GM12878 (cell line): ENCODE data around the gene F12.

Source experiments
- CTCF ChIP-seq, 3 experiments: IDR thresholded peaks in 2 of 3; conservative IDR thresholded peaks in 1 of 3; 2 replicates each; pipeline ENCODE4 v1.5.1; 2011; ENCODE audit warnings: low read depth in 3 of 3, low read length in 3 of 3, mild to moderate bottlenecking in 3 of 3, control low read depth in 2 of 3, moderate library complexity in 2 of 3, inconsistent platforms in 1 of 3, mixed read lengths in 1 of 3; ENCODE audit not compliant: control insufficient read depth in 2 of 3, insufficient read depth in 1 of 3; ENCODE audit errors: extremely low read depth in 1 of 3
- EP300 ChIP-seq, 2 experiments: fragments of 150-350 bp in 1 of 2; IDR thresholded peaks; 2 replicates each; pipeline ENCODE4 v1.6.1; 2011 to 2012; ENCODE audit warnings: low read depth in 2 of 2, low read length in 2 of 2, borderline replicate concordance in 1 of 2, improper control_type of control experiment in 1 of 2, inconsistent platforms in 1 of 2; ENCODE audit not compliant: control insufficient read depth in 1 of 2
- ESRRA ChIP-seq: IDR thresholded peaks from 2 replicates; pipeline ENCODE4 v1.6.1; 2012; ENCODE audit warnings: mild to moderate bottlenecking, low read length, improper control_type of control experiment
- EZH2 ChIP-seq: IDR thresholded peaks from 2 replicates; pipeline ENCODE4 v1.6.1; 2012; ENCODE audit warnings: low read depth, mild to moderate bottlenecking, control low read depth, inconsistent platforms, low read length, borderline replicate concordance; ENCODE audit not compliant: control insufficient read depth
- JUNB ChIP-seq: IDR thresholded peaks from 2 replicates; pipeline ENCODE4 v1.6.1; 2016; ENCODE audit warnings: antibody characterized with exemption, mild to moderate bottlenecking
- KDM1A ChIP-seq: fragments of 200-600 bp; sonication (generic); IDR thresholded peaks from 2 replicates; pipeline ENCODE4 v1.6.1; 2016; ENCODE audit warnings: borderline replicate concordance
- PAX5 ChIP-seq: IDR thresholded peaks from 2 replicates; pipeline ENCODE4 v1.6.1; 2011; ENCODE audit warnings: low read depth, low read length, borderline replicate concordance
- POLR2AphosphoS2 ChIP-seq: IDR thresholded peaks from 2 replicates; pipeline ENCODE4 v1.6.1; 2011; ENCODE audit warnings: low read depth, mild to moderate bottlenecking, low read length, improper control_type of control experiment, moderate library complexity
- RELA ChIP-seq: fragments of 450-650 bp; IDR thresholded peaks from 2 replicates; pipeline ENCODE4 v1.8.0; 2014; ENCODE audit warnings: borderline replicate concordance; ENCODE audit not compliant: partially characterized antibody
- SIN3A ChIP-seq: IDR thresholded peaks from 2 replicates; pipeline ENCODE4 v1.6.1; 2012; ENCODE audit warnings: low read depth, low read length, improper control_type of control experiment
- SP1 ChIP-seq: IDR thresholded peaks from one replicate; pipeline ENCODE4 v1.6.1; 2011; ENCODE audit warnings: low read depth, low read length
- ZNF274 ChIP-seq: IDR thresholded peaks from one replicate; pipeline ENCODE4 v1.8.0; 2011; ENCODE audit not compliant: insufficient read length, insufficient read depth
- TF ChIP-seq, protein P1 (sequence below): IDR thresholded peaks from 2 replicates; pipeline ENCODE4 v1.6.1; 2012; ENCODE audit warnings: low read depth, low read length, improper control_type of control experiment
- TF ChIP-seq, protein P2 (sequence below): IDR thresholded peaks from 2 replicates; pipeline ENCODE4 v1.6.1; 2012; ENCODE audit warnings: mild to moderate bottlenecking, low read depth, low read length

DNA sequence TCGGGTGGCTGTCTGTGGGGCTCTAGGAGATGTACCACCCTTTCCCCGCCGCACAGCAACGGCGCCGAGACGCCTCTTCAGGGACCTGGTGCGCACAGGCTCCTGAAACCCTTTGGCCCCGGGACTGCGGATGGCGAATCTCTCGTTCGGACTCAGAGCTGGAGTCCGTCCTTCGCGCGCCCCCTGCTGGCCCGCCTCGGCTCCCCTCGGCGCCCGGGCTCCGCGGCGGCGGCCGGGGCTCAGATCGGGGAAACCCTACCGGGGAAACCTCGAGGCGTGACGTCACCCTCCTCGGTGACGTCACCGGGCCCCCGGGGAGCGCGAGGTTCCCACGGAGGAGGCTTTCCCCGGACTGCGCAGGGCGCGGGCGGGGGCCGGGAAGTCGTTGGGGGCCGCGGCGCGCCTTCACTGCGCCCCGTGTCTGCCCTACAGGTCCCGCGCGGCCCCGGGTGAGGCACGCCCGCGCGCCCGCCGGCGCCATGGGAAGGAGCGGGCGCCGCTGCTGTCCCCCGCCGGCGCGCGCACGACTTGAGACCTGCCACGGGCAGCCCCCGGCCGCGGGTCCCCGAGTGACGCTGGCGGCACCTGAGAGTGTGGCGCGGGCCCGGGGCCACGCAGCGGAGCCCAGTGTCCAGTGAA, 45.2 kb upstream of the F12 start:
- no peak; the same call in none of the 2 replicates for TF ChIP-seq SIN3A
- TF ChIP-seq KDM1A: no peak
- TF ChIP-seq EZH2: no peak
- TF ChIP-seq CTCF (IDR thresholded peaks at IDR 0.05 in 2 of 3, conservative IDR thresholded peaks at IDR 0.05 in 1 of 3; ENCODE audit: control insufficient read depth in 2 of 3, extremely low read depth in 1 of 3, insufficient read depth in 1 of 3, low read depth in 3 of 3, low read length in 3 of 3): peak; percentile 79 to 98 (median 87); a peak in 4 of 6 replicates
- TF ChIP-seq, protein P1, sequence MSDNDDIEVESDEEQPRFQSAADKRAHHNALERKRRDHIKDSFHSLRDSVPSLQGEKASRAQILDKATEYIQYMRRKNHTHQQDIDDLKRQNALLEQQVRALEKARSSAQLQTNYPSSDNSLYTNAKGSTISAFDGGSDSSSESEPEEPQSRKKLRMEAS: 0 out of 2 replicates have a peak, but pooled peaks have one; percentile 26
- no peak for TF ChIP-seq ZNF274
- TF ChIP-seq SP1: no peak
- TF ChIP-seq ESRRA: no peak
- TF ChIP-seq EP300 (IDR thresholded peaks at IDR 0.05; ENCODE audit: borderline replicate concordance in 1 of 2, control insufficient read depth in 1 of 2, low read depth in 2 of 2, low read length in 2 of 2): peak; percentile 39 to 70; a peak in 3 of 4 replicates
- TF ChIP-seq POLR2AphosphoS2: 0 out of 2 replicates have a peak, but pooled peaks have one; percentile 39
- TF ChIP-seq, protein P2, sequence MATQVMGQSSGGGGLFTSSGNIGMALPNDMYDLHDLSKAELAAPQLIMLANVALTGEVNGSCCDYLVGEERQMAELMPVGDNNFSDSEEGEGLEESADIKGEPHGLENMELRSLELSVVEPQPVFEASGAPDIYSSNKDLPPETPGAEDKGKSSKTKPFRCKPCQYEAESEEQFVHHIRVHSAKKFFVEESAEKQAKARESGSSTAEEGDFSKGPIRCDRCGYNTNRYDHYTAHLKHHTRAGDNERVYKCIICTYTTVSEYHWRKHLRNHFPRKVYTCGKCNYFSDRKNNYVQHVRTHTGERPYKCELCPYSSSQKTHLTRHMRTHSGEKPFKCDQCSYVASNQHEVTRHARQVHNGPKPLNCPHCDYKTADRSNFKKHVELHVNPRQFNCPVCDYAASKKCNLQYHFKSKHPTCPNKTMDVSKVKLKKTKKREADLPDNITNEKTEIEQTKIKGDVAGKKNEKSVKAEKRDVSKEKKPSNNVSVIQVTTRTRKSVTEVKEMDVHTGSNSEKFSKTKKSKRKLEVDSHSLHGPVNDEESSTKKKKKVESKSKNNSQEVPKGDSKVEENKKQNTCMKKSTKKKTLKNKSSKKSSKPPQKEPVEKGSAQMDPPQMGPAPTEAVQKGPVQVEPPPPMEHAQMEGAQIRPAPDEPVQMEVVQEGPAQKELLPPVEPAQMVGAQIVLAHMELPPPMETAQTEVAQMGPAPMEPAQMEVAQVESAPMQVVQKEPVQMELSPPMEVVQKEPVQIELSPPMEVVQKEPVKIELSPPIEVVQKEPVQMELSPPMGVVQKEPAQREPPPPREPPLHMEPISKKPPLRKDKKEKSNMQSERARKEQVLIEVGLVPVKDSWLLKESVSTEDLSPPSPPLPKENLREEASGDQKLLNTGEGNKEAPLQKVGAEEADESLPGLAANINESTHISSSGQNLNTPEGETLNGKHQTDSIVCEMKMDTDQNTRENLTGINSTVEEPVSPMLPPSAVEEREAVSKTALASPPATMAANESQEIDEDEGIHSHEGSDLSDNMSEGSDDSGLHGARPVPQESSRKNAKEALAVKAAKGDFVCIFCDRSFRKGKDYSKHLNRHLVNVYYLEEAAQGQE: no peak
- peak; percentile 89 for TF ChIP-seq RELA
- peak; percentile 68 for TF ChIP-seq PAX5
- TF ChIP-seq JUNB: no peak
